Astrocyte (in vitro differentiated cells and primary cell): Measurements from ENCODE around the gene SSMEM1.

Source experiments
- CTCF ChIP-seq: IDR thresholded peaks from 2 replicates; pipeline ENCODE4 v1.5.1; 2011; ENCODE audit warnings: low read depth, mild to moderate bottlenecking, inconsistent platforms, low read length, moderate library complexity; ENCODE audit not compliant: insufficient read depth
- EZH2 ChIP-seq: IDR thresholded peaks from 2 replicates; pipeline ENCODE4 v1.6.1; 2012; ENCODE audit warnings: mild to moderate bottlenecking, low read length, inconsistent platforms; ENCODE audit not compliant: insufficient read depth

GRCh38 chr7:130195396-130195795 is 12.3 kb upstream of the SSMEM1 start:
- TF ChIP-seq CTCF, result no peak
- TF ChIP-seq EZH2, result no peak
